GM10847 (cell line): ENCODE measurements around the gene IFITM5.

Source experiments
- POLR2A ChIP-seq: IDR thresholded peaks from 2 replicates; pipeline ENCODE4 v1.6.1; 2011; ENCODE audit not compliant: insufficient read length; ENCODE audit errors: extremely low read depth

The IFITM5 gene

DNA sequence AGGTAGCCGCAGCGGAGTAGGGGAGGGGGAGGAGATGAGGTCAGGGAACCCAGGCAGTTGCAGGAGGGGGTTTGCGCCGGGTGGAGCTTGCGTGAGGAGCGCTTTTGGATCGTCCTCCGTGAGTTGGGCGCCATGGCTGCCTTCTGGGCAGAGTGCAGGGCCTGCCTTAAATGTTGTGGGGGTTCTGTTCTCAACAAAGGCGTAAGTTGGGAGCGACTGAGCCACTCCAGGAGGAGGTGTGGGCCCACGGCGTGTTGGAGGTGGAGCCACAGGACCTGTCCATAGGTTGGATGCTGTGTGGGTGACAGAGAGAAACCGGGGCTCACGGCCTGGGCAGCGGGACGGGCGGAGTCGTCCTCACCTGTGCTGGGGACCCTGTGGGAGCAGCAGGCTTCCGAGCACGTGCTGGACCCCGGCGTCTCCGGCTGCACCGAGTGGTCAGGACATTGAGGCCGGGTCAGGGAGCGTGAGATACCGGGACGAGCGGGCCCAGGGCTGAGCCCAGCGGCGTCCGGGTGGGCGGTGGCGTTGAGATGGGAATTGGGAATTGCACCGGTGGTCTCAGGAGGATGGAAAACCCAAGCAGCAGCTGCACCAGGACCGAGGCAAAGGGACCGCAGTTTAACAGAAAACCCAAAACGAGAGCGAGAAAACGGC, 11.4 kb downstream of the IFITM5 start:
- TF ChIP-seq POLR2A, result no peak

DNA sequence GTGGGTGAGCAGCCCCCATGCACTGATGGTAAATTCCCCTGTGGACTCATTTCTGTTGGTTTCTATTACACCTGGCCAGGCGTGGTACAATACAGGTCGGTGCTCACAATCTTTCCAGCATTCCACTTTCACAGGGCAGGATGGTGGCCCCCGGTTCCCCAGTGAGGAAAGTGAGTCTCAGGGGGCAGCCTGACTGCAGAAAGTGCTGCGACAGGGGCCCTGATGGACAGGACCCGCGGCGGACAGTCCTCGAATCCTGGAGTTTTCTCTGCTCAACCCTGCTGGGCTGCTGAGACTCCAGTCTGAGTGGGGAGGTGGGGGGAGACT, 13.5 kb downstream of the IFITM5 start:
- TF ChIP-seq POLR2A, result no peak

DNA sequence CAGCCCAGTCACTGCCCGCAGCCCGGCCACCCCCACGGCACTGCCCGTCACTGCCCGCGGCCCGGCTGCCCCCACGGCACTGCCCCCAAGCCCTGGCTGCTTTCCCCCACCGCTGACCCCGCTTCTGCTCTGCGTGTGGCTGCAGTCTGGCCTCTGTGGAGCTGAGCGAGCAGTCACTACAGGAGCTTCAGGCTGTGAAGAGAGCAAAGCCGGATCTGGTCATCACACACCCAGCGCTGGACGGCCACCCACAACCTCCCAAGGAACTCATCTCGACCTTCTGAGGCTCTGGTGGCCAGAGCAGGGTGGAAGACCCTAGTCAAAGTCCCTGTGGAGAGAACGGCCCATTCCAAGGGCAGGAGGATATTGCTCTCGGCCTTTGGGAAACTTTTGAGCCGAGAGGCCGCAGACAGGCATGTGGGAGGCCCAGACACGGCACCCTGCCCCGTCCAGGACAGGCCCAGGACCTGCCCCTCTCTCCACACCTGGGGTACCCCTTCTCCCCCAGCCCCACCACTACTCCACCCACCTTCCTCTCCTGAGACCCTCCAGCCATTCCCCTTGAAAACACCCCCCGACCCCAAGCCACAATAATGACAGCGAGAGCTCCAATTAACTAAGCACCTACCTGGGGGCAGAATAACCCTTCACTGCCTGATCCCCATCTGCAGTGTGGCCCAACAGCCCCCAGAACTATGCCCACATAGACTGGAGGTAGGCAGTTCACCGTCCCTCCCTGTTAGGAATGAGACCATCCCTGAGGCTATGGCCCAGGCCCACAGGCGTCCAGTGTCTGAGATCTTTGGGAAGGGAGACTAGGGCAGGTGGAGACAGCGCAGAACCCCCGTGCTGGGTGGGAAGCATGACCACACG, 14.1 kb downstream of the IFITM5 start:
- no peak for TF ChIP-seq POLR2A

DNA sequence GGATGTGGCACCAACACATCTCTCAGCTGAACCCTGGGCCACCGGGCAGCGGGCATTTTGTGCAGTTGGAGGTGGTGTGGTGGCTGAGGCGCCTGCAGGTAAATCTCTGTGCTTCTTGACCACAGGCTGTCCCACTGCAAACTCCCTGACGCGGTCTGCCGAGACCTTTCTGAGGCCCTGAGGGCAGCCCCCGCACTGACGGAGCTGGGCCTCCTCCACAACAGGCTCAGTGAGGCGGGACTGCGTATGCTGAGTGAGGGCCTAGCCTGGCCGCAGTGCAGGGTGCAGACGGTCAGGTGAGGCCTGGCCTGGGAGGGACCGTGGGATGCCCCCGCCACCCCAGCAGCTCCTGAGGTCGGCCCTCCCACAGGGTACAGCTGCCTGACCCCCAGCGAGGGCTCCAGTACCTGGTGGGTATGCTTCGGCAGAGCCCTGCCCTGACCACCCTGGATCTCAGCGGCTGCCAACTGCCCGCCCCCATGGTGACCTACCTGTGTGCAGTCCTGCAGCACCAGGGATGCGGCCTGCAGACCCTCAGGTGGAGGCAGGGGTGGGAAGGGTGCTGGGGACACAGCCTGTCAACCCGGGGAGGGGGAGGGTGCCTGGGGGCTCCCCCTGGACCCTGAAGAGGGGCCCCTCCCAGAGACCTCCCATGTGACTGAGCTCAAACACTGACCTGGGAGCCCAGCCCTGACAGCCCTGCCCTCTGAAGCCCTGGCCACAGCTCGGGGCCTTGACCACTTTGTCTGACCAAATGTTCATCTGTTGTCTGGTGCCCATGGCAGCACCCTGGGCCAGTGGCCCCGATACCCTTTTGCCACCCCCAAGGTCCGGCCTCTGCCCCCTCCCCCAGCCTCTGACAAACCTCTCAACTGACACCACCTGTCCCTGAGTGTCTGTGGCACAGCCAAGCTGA, 15.0 kb downstream of the IFITM5 start:
- no peak for TF ChIP-seq POLR2A

DNA sequence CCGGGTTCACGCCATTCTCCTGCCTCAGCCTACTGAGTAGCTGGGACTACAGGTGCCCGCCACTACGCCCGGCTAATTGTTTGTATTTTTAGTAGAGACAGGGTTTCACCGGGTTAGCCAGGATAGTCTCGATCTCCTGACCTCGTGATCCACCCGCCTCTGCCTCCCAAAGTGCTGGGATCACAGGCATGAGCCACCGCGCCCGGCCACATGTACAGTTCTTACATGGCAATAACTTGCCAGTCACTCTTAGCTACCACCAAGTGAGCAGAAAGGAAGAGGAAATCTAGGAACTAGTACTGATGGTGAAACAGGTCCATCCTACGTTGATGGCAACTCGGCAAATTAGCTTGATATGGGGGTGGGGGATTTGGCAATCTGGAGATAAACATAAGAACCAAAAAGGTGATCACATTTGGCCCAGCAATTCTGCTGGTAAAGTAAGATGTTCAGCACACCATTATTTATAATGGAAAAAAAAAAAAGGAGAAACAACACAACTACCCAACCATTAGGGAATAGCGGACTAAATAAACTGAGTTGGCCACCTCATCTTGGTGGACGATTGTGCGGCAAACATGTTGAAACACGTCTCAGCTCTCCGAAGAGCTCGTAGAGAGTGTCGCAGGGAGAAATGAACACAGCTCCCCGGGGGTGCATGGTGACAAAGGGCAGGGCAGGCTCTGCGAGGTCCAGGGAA, 15.8 kb downstream of the IFITM5 start:
- no peak for TF ChIP-seq POLR2A

DNA sequence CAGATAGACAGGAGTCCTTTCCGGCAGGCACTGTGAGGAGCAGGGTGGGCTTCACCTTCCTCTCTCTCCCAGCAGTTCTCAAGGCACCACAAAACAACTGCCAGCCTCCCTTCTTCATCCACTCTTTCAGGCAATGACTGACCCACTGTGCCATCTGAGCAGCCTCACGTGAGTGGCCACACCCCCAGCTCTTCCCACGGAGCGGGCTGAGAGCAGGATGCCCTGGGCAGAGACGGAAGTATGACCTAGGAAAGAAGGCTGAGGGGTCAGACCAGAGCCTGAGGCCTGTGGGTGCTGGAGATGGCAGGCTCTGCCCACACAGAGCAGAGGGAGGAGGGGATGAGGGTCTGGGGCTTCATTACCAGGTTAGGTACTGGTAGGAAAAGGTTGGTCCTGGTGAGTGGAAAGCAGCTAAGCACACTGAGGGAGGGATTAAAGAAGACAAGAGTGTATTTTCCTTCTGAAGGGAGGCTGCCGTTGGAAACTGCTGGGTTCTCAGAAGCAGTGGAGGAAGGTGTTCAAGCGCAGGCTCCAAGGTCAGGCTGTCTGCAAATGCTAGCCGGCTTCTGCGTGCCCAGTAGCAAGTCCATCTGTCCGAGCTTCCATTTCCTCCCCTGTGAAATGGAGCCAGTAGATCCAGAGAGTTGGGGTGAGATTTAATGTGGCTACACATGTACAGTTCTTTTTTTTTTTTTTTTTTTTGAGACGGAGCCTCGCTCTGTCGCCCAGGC, 16.5 kb downstream of the IFITM5 start:
- TF ChIP-seq POLR2A, result no peak

DNA sequence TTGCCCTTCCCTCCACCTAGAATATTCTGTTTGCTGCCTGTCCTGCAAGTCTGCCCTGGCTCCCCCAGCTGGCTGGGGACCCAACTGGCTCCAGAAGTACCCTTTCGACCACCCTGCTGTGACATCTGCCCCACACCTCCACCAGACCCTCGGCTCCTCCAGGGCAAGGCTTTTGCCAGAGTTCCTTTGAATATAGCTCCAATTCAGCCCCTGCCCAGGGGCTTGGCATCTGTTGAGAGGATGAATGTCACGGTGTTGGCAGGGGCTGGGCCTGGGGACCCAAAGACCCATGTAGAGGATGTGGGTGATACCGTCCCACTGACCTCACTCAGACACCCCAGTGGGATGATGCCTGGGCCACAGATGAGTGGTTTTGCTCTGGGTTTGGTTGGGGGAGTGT, 17.2 kb downstream of the IFITM5 start:
- TF ChIP-seq POLR2A, result no peak

DNA sequence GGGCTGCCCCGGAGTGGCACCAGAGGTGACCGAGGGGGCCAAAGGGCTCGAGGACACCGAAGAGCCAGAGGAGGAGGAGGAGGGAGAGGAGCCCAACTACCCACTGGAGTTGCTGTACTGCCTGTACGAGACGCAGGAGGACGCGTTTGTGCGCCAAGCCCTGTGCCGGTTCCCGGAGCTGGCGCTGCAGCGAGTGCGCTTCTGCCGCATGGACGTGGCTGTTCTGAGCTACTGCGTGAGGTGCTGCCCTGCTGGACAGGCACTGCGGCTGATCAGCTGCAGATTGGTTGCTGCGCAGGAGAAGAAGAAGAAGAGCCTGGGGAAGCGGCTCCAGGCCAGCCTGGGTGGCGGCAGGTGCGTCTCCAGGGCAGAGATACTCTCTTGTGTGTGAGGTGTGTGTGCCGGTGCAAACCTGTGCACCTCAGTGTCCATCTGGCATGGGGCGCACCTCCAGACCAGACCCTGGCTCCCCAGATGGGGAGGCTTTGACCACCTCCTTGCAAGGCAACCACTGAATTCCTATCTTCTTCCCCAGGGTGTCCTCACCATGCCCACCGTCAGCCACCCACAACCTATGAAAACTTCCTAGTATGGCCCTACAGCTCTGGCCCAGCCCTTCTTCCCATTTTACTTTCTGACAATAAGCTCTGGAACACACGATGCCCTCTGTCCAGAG, 17.7 kb downstream of the IFITM5 start:
- no peak for TF ChIP-seq POLR2A

DNA sequence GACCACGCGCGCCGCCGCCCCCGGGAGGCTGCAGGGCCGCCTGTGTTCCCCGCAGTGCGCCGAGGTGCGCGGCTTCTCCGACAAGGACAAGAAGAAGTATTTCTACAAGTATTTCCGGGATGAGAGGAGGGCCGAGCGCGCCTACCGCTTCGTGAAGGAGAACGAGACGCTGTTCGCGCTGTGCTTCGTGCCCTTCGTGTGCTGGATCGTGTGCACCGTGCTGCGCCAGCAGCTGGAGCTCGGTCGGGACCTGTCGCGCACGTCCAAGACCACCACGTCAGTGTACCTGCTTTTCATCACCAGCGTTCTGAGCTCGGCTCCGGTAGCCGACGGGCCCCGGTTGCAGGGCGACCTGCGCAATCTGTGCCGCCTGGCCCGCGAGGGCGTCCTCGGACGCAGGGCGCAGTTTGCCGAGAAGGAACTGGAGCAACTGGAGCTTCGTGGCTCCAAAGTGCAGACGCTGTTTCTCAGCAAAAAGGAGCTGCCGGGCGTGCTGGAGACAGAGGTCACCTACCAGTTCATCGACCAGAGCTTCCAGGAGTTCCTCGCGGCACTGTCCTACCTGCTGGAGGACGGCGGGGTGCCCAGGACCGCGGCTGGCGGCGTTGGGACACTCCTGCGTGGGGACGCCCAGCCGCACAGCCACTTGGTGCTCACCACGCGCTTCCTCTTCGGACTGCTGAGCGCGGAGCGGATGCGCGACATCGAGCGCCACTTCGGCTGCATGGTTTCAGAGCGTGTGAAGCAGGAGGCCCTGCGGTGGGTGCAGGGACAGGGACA, 18.4 kb downstream of the IFITM5 start:
- TF ChIP-seq POLR2A, result no peak

DNA sequence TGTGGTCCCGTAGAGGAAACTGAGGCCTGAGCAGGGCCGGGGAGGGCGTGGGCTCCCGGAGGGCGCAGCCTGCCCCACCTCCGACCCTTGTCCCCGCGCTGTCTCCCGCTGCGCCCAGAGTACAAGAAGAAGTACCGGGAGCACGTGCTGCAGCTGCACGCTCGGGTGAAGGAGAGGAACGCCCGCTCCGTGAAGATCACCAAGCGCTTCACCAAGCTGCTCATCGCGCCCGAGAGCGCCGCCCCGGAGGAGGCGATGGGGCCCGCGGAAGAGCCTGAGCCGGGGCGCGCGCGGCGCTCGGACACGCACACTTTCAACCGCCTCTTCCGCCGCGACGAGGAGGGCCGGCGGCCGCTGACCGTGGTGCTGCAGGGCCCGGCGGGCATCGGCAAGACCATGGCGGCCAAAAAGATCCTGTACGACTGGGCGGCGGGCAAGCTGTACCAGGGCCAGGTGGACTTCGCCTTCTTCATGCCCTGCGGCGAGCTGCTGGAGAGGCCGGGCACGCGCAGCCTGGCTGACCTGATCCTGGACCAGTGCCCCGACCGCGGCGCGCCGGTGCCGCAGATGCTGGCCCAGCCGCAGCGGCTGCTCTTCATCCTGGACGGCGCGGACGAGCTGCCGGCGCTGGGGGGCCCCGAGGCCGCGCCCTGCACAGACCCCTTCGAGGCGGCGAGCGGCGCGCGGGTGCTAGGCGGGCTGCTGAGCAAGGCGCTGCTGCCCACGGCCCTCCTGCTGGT, 19.2 kb downstream of the IFITM5 start:
- TF ChIP-seq POLR2A, result no peak

DNA sequence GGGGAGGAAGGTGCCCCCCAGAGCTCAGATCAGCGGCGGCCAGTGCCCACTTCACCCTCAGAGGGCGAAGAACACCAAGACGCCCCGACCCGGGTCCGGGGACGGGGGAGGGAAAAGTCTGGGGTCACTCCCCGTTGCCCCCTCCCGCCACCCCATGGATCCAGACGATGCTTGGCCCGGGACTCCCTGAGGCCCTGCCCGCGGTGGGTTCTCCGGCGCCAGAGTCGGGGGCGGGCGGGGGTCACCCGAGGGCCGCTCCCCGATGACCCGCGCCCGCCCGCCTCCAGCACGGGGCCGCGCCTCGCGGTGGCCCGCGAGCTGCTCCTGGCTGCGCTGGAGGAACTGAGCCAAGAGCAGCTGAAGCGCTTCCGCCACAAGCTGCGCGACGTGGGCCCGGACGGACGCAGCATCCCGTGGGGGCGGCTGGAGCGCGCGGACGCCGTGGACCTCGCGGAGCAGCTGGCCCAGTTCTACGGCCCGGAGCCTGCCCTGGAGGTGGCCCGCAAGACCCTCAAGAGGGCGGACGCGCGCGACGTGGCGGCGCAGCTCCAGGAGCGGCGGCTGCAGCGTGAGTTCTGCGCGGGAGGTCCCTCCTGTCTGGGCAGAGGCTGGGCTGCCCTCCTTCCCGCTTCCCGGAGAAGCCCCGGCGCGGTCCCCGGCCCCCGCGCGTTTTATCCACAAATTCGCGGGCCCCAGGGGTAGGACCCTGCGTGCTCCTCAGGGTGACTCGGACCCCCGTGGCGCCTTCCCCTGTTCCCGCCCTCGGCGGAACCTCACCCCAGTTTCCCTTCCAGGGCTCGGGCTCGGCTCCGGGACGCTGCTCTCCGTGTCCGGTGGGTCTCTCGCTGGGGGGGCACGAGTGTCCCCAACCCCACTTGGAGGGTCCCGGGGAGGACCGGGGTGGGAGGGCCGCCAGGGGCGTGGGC, 20.0 kb downstream of the IFITM5 start:
- no peak for TF ChIP-seq POLR2A
